KOPT-K1 (cell line): ENCODE results near the gene ECSCR.
A peak's percentile ranks its signal among the peaks of the same experiment; 100 is the strongest.
"Not testable (repeated sequence)": the region's sequence is repeated elsewhere in the genome, so short reads cannot be mapped to it uniquely, and the experiment has no call there.

ENCODE experiments used
- H3K27ac ChIP-seq: fragments of 200-600 bp; sonication (generic); 2 replicates; pipeline ENCODE4 v1.5.1; 2016; ENCODE audit warnings: antibody characterized with exemption, mild to moderate bottlenecking, low read depth, low read length; ENCODE audit not compliant: poor library complexity, severe bottlenecking
- H3K36me3 ChIP-seq: fragments of 200-600 bp; sonication (generic); 2 replicates; pipeline ENCODE4 v1.5.1; 2017; ENCODE audit warnings: antibody characterized with exemption, mild to moderate bottlenecking, low read length, moderate library complexity; ENCODE audit not compliant: insufficient read depth
- H3K9me3 ChIP-seq: fragments of 200-600 bp; sonication (generic); 2 replicates; pipeline ENCODE4 v1.5.1; 2017; ENCODE audit warnings: antibody characterized with exemption, low read length, mild to moderate bottlenecking; ENCODE audit not compliant: insufficient read depth, poor library complexity, severe bottlenecking

ECSCR gene

DNA sequence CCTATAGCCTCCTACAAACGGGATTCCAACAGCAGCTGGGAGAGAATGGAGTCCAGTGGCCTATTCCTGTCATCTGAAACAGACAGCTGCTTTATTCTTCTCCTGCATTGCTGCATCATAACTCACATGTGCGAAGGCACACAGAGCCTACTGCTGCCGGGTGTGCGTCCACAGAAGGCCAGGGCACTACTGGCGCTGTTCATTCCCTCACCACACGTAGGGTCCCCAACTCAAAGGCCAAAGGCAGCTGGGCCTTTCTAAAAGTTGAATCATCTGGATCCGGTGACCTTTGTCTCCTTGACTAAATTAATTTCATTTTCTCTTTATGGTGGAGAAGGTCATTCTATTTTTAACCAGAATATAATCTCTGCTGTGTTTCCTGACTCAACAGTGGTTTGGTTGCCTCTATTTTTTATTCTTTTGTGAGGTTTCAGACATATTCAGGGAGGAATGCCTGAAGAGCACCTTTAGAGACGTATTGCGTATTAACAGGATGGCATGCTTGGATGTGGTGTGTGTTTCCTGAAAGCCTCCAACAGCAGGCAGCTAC is 47.9 kb downstream of the ECSCR start:
- Histone ChIP-seq H3K9me3 (no peaks in the 10 kb centered on the region), H3K36me3 (peaks cover 6% of the 10 kb centered on the region; the same call in 1 of the 2 replicates), H3K27ac (peak overlapping the region; percentile 35)

DNA sequence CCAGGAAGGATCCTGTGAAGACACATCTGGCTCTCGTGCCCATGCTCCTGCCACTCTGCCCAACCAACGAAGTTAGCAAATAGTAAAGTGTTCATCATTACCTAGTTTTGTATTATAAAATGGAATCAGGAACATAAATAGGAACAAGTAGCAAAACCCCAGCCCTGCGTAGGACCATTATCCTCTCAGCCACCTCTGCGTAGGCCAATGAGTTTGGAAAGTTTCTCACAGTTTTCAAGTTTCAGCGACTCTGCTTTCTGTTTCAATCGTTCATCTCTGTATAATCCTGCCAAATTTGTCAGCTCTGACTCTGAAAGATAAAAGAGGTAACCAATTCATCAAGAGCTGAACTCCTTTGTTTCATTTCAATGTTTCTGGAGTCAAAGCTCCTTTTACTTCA is 48.6 kb downstream of the ECSCR start:
- no peaks in the 10 kb centered on the region for H3K9me3 ChIP-seq
- H3K27ac ChIP-seq, result no peak overlapping the region
- 0 out of 2 replicates have a peak, but pooled peaks cover 6% of the 10 kb centered on the region for H3K36me3 ChIP-seq

DNA sequence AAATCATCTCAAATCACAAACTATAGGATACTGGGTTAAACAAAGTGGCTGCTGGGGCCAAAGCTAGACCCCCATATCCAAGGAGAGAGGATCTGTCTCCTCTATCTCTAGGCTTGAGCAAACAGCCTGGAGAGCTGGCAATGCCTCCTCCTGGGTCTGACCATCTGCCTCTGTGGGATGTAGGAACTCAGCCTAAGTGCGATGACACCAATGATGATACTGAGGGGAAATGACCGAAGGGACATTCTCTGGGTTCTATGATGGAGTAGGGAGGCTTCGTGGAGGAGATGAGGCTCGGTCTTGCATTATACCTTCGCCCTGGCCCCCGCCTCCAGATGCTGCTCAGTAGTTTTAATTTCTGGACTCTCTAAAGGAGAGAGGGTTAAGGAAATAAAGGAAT is 49.4 kb downstream of the ECSCR start:
- no peaks in the 10 kb centered on the region for H3K36me3 ChIP-seq
- no peaks in the 10 kb centered on the region for H3K9me3 ChIP-seq
- no peak overlapping the region for H3K27ac ChIP-seq

DNA sequence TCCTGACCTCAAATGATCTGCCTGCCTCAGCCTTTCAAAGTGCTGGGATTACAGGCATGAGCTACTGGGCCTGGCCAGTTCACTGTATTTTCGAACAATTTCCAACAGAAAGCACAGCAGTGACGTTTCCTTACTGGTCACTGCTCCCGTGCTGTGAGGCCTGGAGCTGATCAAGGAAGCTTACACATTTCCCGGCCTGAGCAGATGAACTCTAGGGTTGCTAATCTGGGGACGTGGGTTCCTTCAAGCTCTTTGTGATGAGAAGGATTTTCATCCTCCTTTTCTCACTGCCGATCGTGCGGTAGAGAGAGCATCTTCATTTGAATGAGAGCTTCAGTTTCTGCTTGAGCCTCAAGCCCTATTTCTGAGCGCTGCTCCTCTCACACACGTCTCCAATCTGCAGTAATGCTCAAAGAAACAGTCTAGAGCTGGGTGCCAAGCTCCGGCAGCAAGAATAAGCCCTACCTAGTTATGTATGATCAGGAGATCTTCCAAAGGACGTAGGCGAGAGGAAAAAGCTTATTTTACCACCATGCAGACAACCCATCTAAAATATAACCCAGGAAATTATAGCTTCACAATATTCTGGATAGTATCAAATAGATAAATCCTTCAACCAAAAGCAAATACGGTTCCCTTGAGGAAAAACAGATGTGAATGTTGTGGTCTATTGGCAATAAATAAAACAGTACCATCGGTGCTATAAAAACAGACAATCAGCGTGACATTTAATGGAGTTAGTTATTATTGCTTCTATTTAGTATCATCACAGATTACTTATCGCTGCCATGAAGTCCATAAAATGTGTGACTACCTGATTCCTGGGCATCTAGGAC is 51.3 kb downstream of the ECSCR start:
- no peaks in the 10 kb centered on the region for H3K9me3 ChIP-seq
- no peaks in the 10 kb centered on the region for H3K36me3 ChIP-seq
- H3K27ac ChIP-seq, result no peak overlapping the region

DNA sequence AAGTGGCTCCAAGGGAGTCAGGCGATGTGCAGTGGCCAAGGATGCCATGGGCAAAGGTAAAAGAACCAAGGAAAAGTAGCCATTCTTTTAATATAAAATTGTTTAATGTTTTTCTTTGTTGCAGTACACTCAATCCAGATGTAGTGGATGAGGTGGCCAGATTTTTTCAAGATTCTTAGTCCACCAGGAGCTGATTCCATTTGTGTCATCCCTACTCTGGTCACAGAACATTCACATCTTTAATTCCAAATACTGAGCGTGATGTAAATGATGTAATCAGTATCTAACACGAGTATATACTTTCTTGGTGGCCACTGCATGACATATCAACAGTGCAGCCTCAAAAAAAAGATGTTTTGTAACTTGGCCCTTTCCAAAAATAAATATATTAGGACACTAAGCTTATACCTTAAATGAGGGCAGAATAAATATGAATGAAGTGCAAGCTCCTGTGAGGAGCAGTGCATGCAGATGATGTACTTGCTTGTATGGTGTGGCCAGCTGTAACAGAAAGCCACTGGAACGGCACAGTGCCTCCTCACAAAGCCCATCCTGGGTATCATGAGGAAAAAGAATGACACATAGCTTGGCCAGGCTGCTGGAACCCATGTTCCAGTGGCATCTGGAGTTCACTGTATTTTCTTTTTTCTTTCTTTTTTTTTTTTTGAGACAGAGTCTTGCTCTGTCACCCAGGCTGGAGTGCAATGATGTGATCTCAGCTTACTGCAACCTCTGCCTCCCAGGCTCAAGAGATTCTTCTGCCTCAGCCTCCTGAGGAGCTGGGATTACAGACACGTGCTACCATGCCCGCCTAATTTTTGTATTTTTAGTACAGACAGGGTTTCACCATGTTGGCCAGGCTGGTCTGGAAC is 52.2 kb downstream of the ECSCR start:
- no peak overlapping the region for H3K27ac ChIP-seq

DNA sequence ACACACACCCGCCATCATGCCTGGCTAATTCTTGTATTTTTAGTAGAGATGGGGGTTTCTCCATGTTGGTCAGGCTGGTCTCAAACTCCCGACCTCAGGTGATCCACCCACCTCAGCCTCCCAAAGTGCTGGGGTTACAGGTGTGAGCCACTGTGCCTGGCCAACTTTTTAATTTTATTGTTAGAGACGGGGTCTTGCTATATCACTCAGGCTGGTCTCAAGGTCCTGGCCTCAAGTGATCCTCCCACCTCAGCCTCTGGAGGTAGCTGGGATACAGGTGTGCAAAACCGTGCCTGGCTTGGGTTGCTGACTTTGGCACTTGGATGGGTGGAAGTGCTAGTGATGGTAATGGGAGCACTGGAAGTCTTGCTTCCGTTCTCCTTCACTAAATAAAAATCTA is 53.4 kb downstream of the ECSCR start:
- H3K9me3 ChIP-seq, H3K27ac ChIP-seq, H3K36me3 ChIP-seq: not testable (repeated sequence)

More for the DNA sequence above, 52.2 kb downstream of the ECSCR start:
- no peaks in the 10 kb centered on the region for H3K36me3 ChIP-seq
- no peaks in the 10 kb centered on the region for H3K9me3 ChIP-seq

DNA sequence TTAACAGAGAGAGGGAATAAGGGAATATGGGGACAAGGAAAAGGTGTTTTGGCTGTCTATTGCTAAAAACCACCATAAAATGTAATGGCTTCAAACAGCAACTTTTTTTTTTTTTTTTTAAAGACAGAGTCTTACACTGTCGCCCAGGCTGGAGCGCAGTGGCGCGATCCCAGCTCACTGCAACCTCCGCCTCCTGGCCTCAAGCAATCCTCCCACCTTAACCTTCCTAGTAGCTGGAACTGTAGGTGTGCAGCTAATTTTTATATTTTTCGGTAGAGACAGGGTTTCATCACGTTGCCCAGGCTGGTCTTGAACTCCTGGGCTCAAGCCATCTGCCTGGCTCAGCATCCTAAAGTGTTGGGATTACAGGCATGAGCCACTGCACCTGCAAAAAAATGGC is 54.4 kb downstream of the ECSCR start:
- Histone ChIP-seq H3K27ac (no peak overlapping the region), H3K9me3 (no peaks in the 10 kb centered on the region), H3K36me3 (no peaks in the 10 kb centered on the region)

DNA sequence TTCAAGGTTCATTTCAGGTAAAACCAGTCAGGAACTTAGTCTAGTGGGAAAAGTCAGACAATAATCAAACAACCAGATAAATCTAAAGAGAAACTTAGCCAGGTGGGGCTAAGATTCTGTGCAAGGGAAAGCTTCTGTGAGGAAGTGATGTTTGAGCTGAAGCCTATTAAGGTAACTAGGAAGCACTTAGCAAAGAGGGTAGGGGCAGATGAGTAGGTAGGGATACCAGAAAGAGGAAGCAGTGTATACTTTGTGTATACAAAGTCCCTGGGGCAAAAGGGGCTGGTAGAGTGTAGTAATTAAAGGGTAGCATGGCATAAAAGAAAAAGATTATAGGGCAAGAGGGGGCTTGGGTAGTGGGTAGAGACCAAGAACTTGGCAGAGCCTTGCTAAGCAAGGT is 55.0 kb downstream of the ECSCR start:
- H3K27ac ChIP-seq, result no peak overlapping the region
- H3K36me3 ChIP-seq, result no peaks in the 10 kb centered on the region
- no peaks in the 10 kb centered on the region for H3K9me3 ChIP-seq

DNA sequence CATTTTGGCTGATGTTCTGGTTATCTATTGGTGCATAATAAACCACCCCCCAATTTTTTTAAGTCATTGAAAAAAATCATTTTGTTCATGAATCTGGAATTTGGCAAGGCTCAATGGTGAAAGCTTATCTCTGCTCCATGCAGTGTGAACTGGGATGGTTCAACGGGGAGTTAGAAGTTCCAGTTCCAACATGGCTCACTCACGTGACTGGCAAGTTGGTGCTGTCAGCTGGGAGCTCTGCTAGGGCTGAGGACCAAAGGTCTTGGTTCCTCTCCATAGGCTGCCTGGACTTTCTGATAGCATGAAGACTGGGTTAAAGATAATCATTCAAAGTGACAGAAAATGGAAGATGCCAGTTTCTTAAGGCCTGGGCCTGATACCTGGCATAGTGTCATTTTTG is 55.6 kb downstream of the ECSCR start:
- Histone ChIP-seq H3K27ac (no peak overlapping the region), H3K36me3 (no peaks in the 10 kb centered on the region), H3K9me3 (no peaks in the 10 kb centered on the region)

DNA sequence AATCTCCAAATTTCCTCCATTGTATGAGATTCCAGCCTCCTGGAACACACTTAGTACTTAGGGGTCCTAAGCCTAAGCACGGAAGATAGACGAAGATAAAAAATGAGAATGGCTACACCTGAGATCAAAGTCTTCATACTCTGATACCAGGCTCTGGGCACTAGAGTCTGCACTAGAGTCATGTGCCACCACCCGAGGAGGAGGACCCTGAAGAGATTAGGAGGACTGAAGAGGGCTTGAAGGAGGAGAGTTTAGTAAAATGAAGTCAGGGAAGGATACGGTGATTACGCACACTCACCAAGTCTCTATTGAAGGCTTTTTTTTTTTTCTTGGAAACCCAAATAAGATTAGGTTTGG is 58.1 kb downstream of the ECSCR start:
- no peaks in the 10 kb centered on the region for H3K36me3 ChIP-seq
- H3K9me3 ChIP-seq, result no peaks in the 10 kb centered on the region
- peak overlapping the region; percentile 72 for H3K27ac ChIP-seq

DNA sequence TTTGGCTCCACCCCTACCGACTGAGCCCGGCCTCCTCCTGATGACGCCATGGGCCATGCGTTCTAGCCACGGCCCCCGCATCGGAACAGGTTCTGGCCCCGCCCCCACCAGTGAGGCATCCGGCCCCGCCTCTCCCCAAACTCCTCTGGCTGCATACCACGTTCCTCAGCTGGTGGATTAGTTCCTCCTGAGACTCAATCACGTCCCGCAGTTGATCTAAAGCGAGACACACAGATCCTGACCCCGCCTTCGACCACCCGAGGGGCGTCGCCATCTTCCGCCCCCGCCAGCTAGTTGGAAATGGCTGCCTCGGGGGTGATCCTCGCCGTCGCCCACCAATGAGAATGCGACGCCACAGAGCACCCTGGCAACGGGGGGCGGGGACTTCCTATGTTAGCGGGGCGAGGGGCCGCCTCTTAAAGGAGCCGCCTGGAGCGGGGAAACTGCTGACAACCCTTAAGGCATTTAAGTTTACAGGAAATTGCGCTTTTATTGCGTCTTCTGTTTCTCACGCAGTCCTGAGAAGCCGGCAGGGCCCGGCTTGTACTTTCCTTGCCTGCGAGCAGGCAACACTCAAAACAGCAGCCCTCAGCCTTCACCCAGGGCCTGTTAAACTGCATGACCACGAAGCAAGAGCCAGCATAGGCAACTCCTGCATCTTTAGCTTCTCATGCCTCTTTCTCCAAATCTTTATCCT is 58.6 kb downstream of the ECSCR start, which contains the start of gene SPATA24:
Gene SPATA24, minus strand, starts transcription at position 303 of the 697 bp plus-strand sequence. Its CDS starts 29 bp downstream, at position 274.
- Histone ChIP-seq H3K36me3 (no peaks in the 10 kb centered on the region), H3K27ac (peak within 1 kb of the TSS; percentile 72), H3K9me3 (no peaks in the 10 kb centered on the region)

DNA sequence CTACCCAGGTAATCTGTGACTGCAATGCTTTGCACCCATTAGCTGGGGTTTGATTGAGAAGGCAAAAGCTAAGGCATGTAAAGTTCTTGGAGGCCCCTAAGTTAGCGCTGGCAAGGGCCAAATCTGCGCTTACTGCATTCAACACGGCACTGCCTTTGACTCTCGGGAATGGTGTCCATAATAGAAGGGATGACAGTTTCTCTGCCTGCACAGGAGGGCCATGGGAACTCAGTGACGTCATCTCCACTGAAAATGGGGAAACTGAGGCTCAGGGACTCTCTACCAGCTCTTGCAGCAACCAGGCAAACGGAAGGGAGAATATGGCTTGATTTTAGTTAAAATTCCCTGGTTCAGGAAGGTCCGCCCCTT is 59.1 kb downstream of the ECSCR start:
- Histone ChIP-seq H3K9me3 (no peaks in the 10 kb centered on the region), H3K27ac (peak overlapping the region; percentile 72), H3K36me3 (no peaks in the 10 kb centered on the region)

DNA sequence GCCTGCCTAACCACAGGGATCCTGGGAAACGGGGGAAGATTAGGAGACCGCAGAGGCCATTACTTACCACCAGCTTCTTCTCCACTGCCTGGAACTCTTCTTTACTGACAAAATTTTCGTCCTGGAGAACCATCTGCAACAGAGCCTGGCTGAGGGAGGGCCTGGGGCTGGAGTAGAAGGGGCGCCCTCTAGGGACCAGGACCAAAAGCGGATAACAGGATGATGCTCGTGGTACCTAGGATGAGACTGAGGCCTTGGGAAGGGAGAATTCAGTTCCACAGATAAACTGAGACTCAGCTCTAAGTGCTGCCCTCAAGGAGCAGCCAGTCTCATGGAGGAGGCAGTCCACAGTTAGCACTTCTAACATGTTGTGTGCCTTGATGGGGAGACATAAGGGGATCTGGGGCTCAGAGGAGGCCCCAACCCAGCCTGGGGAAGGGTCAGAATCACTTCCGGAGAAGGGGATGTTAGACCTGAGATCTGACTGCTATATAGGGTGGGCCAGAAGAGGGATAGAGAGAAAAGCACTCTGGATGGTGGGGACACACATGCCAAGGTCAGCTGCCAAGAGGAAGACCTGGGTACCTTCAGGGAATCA is 59.9 kb downstream of the ECSCR start:
- no peaks in the 10 kb centered on the region for H3K36me3 ChIP-seq
- no peaks in the 10 kb centered on the region for H3K9me3 ChIP-seq
- peak overlapping the region; percentile 72 for H3K27ac ChIP-seq

DNA sequence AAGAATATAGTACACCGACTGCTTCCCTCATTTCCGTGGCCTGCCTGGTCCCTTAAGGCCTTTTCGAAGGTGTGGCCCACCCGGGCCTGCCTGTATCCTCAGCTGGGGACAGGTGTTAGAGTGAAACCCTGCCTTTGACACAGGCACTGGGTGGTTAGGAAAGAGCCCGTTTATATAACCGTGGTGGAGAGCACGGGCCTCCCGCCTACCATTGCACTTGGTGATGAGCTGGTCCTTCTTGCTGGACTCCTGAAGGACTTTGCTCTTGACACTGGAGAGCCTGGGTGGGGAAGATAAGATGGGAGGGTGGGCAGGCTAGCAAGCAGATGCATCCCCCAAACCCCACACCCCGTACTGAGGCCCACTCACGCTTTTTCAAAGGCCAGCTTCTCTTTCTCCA is 61.0 kb downstream of the ECSCR start:
- Histone ChIP-seq H3K36me3 (no peaks in the 10 kb centered on the region), H3K27ac (no peak overlapping the region), H3K9me3 (no peaks in the 10 kb centered on the region)
